ENCODE data around the gene RPTOR. TPM values are rescaled to one million over a fixed set of nuclear protein-coding genes. Genes with fewer than 3 reads are reported as not detected.

RPTOR gene
- total RNA-seq, 2 experiments from 2014 or later, result 48.1 to 87.8 TPM

GRCh38 chr17:80899402-80900268 is 355.0 kb downstream of the RPTOR start:
- Histone ChIP-seq H4K20me1 (ENCODE audit: insufficient read depth, low read length) (no peaks in the 10 kb centered on the region), H3K4me1 (ENCODE audit: insufficient read depth, low read length, poor library complexity, severe bottlenecking) (peaks cover 10% of the 10 kb centered on the region), H3K9me3 (ENCODE audit: low read length) (no peaks in the 10 kb centered on the region), H3K9me2 (ENCODE audit: insufficient read depth, low read length) (no peaks in the 10 kb centered on the region), H3K36me3 (ENCODE audit: insufficient read depth, low read length) (peaks cover 36% of the 10 kb centered on the region; the same call in 1 of the 2 replicates), H3K4me2 (ENCODE audit: low read length) (no peak overlapping the region), H3K79me2 (ENCODE audit: insufficient read depth, low read depth, low read length) (no peaks in the 10 kb centered on the region), H2AFZ (ENCODE audit: low read length) (no peak overlapping the region), H3K4me3 (ENCODE audit: low read depth, low read length, poor library complexity, severe bottlenecking) (no peak overlapping the region), H3K27ac (ENCODE audit: low read depth, low read length, poor library complexity, severe bottlenecking) (no peak overlapping the region)
- BruUV-seq (replicated peaks), result no TSS peak
- DNase-seq (ENCODE audit: low spot score), result peak; percentile 45
- ChIA-PET POLR2A (no interaction called here), CTCF (ENCODE audit: unreplicated experiment) (no interaction called here)
- intact Hi-C loops (cut with micrococcal nuclease; ENCODE audit: unreplicated experiment), result no loop called here
- TF ChIP-seq CTCF (conservative IDR thresholded peaks at IDR 0.05; ENCODE audit: low read length), result peak; percentile 90
- no peak for TF ChIP-seq EZH2phosphoT487 (IDR thresholded peaks at IDR 0.05; ENCODE audit: borderline replicate concordance, low read depth, low read length)

GRCh38 chr17:80901319-80901718 is 356.7 kb downstream of the RPTOR start:
- DNase-seq (ENCODE audit: low spot score), result no peak
- no peaks in the 10 kb centered on the region for H3K4me1 ChIP-seq (ENCODE audit: insufficient read depth, low read length, poor library complexity, severe bottlenecking)
- H3K4me3 ChIP-seq (ENCODE audit: low read depth, low read length, poor library complexity, severe bottlenecking), result no peak overlapping the region
- H4K20me1 ChIP-seq (ENCODE audit: insufficient read depth, low read length), result no peaks in the 10 kb centered on the region
- H3K79me2 ChIP-seq (ENCODE audit: insufficient read depth, low read depth, low read length), result no peaks in the 10 kb centered on the region
- H3K9me3 ChIP-seq (ENCODE audit: low read length), result no peaks in the 10 kb centered on the region
- TF ChIP-seq EZH2phosphoT487 (IDR thresholded peaks at IDR 0.05; ENCODE audit: borderline replicate concordance, low read depth, low read length), result no peak
- no peak for TF ChIP-seq CTCF (conservative IDR thresholded peaks at IDR 0.05; ENCODE audit: low read length)
- intact Hi-C loops (cut with micrococcal nuclease; ENCODE audit: unreplicated experiment), result no loop called here
- no TSS peak for BruUV-seq (replicated peaks)
- no peak overlapping the region for H2AFZ ChIP-seq (ENCODE audit: low read length)
- peaks cover 33% of the 10 kb centered on the region; the same call in 1 of the 2 replicates for H3K36me3 ChIP-seq (ENCODE audit: insufficient read depth, low read length)
- no peak overlapping the region for H3K27ac ChIP-seq (ENCODE audit: low read depth, low read length, poor library complexity, severe bottlenecking)
- POLR2A ChIA-PET, result no interaction called here
- CTCF ChIA-PET (ENCODE audit: unreplicated experiment), result no interaction called here
- no peak overlapping the region for H3K4me2 ChIP-seq (ENCODE audit: low read length)
- H3K9me2 ChIP-seq (ENCODE audit: insufficient read depth, low read length), result no peaks in the 10 kb centered on the region

Data from OCI-LY7 (cell line).